Tibial artery (tissue), 4 donors: ENCODE measurements around the gene FAF2.

Experiments used
- DNase-seq, 2 donors: peaks; one replicate each; pipeline ENCODE4 v3.0.0-alpha.2; 2019
- H3K27ac ChIP-seq, 2 donors: fragments of 200-600 bp; sonication (generic) in 1 of 2; 1 replicate in 1 of 2; 2 replicates in 1 of 2; pipeline ENCODE4 v1.5.1; 2018 to 2019; ENCODE audit warnings: mild to moderate bottlenecking in 1 of 2
- H3K27me3 ChIP-seq, 2 donors: fragments of 200-600 bp; sonication (generic) in 1 of 2; one replicate each; pipeline versions ENCODE4 v1.5.1 to v1.6.0; 2016 to 2019
- H3K36me3 ChIP-seq, 3 donors: fragments of 200-600 bp; sonication (generic) in 2 of 3; one replicate each; pipeline ENCODE4 v1.5.1; 2016 to 2019; ENCODE audit warnings: mild to moderate bottlenecking in 2 of 3
- H3K4me1 ChIP-seq, 4 donors: fragments of 200-600 bp; sonication (generic) in 2 of 4; 1 replicate in 3 of 4; 2 replicates in 1 of 4; pipeline ENCODE4 v1.5.1; 2016 to 2019
- H3K4me3 ChIP-seq, 2 donors: fragments of 200-600 bp; sonication (generic) in 1 of 2; 1 replicate in 1 of 2; 2 replicates in 1 of 2; pipeline ENCODE4 v1.5.1; 2018 to 2019; ENCODE audit warnings: mild to moderate bottlenecking in 2 of 2
- H3K9me3 ChIP-seq, 3 donors: fragments of 200-600 bp; sonication (generic) in 1 of 3; one replicate each; pipeline ENCODE4 v1.5.1; 2016 to 2019
- CTCF ChIP-seq, 2 experiments: fragments of 200-600 bp in 1 of 2; fragments of 450-650 bp in 1 of 2; IDR thresholded peaks; one replicate each; pipeline ENCODE4 v1.5.1; 2017 to 2019; ENCODE audit warnings: antibody characterized with exemption in 2 of 2, mild to moderate bottlenecking in 1 of 2, moderate library complexity in 1 of 2
- intact Hi-C: fragments of 100-400 bp; cut with DNase I; formaldehyde crosslinking; loops from one replicate; pipeline ENCODE4 v1.15.0; 2023; ENCODE audit warnings: low total_unique reads

FAF2 gene

GRCh38 chr5:176517053-176517661 lies 69.0 kb downstream of the FAF2 start:
- Histone ChIP-seq H3K4me3 (no peak overlapping the region), H3K9me3 (no peaks in the 10 kb centered on the region), H3K27ac (no peak overlapping the region), H3K36me3 (no peaks in the 10 kb centered on the region), H3K27me3 (peaks cover 0 to 2% of the 10 kb centered on the region in 2 donors), H3K4me1 (no peaks in the 10 kb centered on the region)
- intact Hi-C loops, result no loop called here
- no peak for TF ChIP-seq CTCF (IDR thresholded peaks at IDR 0.05)
- no peak for DNase-seq

GRCh38 chr5:176519810-176520720 lies 71.9 kb downstream of the FAF2 start:
- DNase-seq, result no peak
- H3K27me3 ChIP-seq, result peaks cover 0 to 2% of the 10 kb centered on the region in 2 donors
- no peaks in the 10 kb centered on the region for H3K9me3 ChIP-seq
- H3K27ac ChIP-seq, result no peak overlapping the region
- no peaks in the 10 kb centered on the region for H3K36me3 ChIP-seq
- H3K4me1 ChIP-seq, result no peaks in the 10 kb centered on the region
- no peak for TF ChIP-seq CTCF (IDR thresholded peaks at IDR 0.05)
- no peak overlapping the region for H3K4me3 ChIP-seq
- intact Hi-C loops, result no loop called here

DNA sequence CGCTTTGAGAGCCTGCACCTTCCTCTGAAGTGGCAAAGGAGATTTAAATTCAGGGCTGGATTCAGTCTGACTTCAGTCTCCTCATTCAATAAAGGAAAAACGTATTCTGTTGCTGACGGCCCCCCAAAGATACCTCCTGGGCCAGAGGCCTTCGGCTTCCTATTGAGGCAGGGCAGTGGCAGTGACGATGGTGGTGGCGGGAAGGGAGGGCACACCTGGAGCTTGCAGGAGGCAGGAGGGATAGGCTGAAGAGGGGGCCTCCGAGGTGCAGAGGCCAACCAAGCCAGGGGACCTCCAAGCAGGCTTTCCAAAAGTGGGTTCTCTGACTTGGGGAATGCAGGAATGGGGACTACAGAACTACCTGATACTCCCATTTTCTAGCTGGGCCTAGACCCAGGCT lies 73.1 kb downstream of the FAF2 start:
- H3K36me3 ChIP-seq, result no peaks in the 10 kb centered on the region
- TF ChIP-seq CTCF (IDR thresholded peaks at IDR 0.05), result no peak
- no peaks in the 10 kb centered on the region for H3K9me3 ChIP-seq
- H3K4me1 ChIP-seq, result no peaks in the 10 kb centered on the region
- no peak for DNase-seq
- H3K27me3 ChIP-seq, result peaks cover 0 to 2% of the 10 kb centered on the region in 2 donors
- H3K27ac ChIP-seq, result no peak overlapping the region
- intact Hi-C loops, result no loop called here
- H3K4me3 ChIP-seq, result no peak overlapping the region

- Histone ChIP-seq H3K27me3 (peaks cover 0 to 2% of the 10 kb centered on the region in 2 donors), H3K4me3 (no peak overlapping the region), H3K9me3 (no peaks in the 10 kb centered on the region), H3K27ac (no peak overlapping the region), H3K36me3 (peaks cover 0 to 2% (median 0%) of the 10 kb centered on the region in 3 donors), H3K4me1 (no peaks in the 10 kb centered on the region)
- no peak for TF ChIP-seq CTCF (IDR thresholded peaks at IDR 0.05)
- DNase-seq, result no peak
- intact Hi-C loops, result no loop called here
Observed at GRCh38 chr5:176521699-176522263, 73.6 kb downstream of the FAF2 start.

- no peak for DNase-seq
- Histone ChIP-seq H3K27me3 (peaks cover 0 to 2% of the 10 kb centered on the region in 2 donors), H3K36me3 (peaks cover 21 to 26% (median 22%) of the 10 kb centered on the region in 3 donors), H3K4me1 (no peaks in the 10 kb centered on the region), H3K4me3 (no peak overlapping the region), H3K9me3 (no peaks in the 10 kb centered on the region), H3K27ac (no peak overlapping the region)
- TF ChIP-seq CTCF (IDR thresholded peaks at IDR 0.05), result no peak
- intact Hi-C loops, result no loop called here
Observed at GRCh38 chr5:176524138-176524537, 76.0 kb downstream of the FAF2 start.
